Measurements from ENCODE around the gene LRRC74A.

- no peak for TF ChIP-seq HDAC2 (IDR thresholded peaks at IDR 0.05)
- no peak for TF ChIP-seq USF2 (IDR thresholded peaks at IDR 0.05; ENCODE audit: borderline replicate concordance, low read depth, low read length)
- no peak for TF ChIP-seq CTCF (IDR thresholded peaks at IDR 0.05 in 2 of 3, conservative IDR thresholded peaks at IDR 0.05 in 1 of 3; ENCODE audit: control insufficient read depth in 2 of 3, extremely low read depth in 1 of 3, insufficient read depth in 1 of 3, low read depth in 3 of 3, low read length in 3 of 3)
- TF ChIP-seq SREBF1 (IDR thresholded peaks at IDR 0.05; ENCODE audit: low read length): no peak
- no peak for TF ChIP-seq NFYB (IDR thresholded peaks at IDR 0.05; ENCODE audit: insufficient read depth, low read depth, low read length)
- TF ChIP-seq EGR1 (IDR thresholded peaks at IDR 0.05; ENCODE audit: borderline replicate concordance in 1 of 2, low read depth in 2 of 2, low read length in 2 of 2): no peak
Measured at GRCh38 chr14:76826122-76826521, at the start of gene LRRC74A.
